Subcutaneous abdominal adipose tissue (tissue), 5 donors: ENCODE results near the gene ADAMTS20.
"Not testable (repeated sequence)": the region's sequence is repeated elsewhere in the genome, so short reads cannot be mapped to it uniquely, and the experiment has no call there.

Experiments used
- H3K27ac ChIP-seq: one replicate; pipeline ENCODE4 v1.7.0; 2013; ENCODE audit warnings: low read depth, mild to moderate bottlenecking, inconsistent platforms, low read length, moderate library complexity
- H3K27me3 ChIP-seq, 5 donors: one replicate each; pipeline ENCODE4 v1.7.0; 2013; ENCODE audit warnings: low read length in 5 of 5, inconsistent platforms in 1 of 5; ENCODE audit not compliant: control insufficient read depth in 5 of 5, insufficient read depth in 4 of 5
- H3K36me3 ChIP-seq, 5 donors: one replicate each; pipeline ENCODE4 v1.7.0; 2013; ENCODE audit warnings: low read length in 5 of 5; ENCODE audit not compliant: control insufficient read depth in 5 of 5, insufficient read depth in 5 of 5
- H3K4me1 ChIP-seq, 5 donors: one replicate each; pipeline ENCODE4 v1.7.0; 2013; ENCODE audit warnings: low read length in 5 of 5, mild to moderate bottlenecking in 3 of 5, moderate library complexity in 1 of 5; ENCODE audit not compliant: control insufficient read depth in 5 of 5, insufficient read depth in 5 of 5
- H3K4me3 ChIP-seq, 5 donors: one replicate each; pipeline ENCODE4 v1.7.0; 2013; ENCODE audit warnings: low read length in 5 of 5, low read depth in 1 of 5
- H3K9ac ChIP-seq, 5 donors: one replicate each; pipeline ENCODE4 v1.7.0; 2013; ENCODE audit warnings: low read length in 5 of 5, mild to moderate bottlenecking in 4 of 5, moderate library complexity in 3 of 5
- H3K9me3 ChIP-seq, 5 donors: one replicate each; pipeline ENCODE4 v1.7.0; 2013; ENCODE audit warnings: low read length in 5 of 5; ENCODE audit not compliant: control insufficient read depth in 5 of 5
- donor health status: healthy.
- donor health status: healthy.
- donor health status: healthy.
- donor health status: healthy.
- donor health status: healthy.

The ADAMTS20 gene

DNA sequence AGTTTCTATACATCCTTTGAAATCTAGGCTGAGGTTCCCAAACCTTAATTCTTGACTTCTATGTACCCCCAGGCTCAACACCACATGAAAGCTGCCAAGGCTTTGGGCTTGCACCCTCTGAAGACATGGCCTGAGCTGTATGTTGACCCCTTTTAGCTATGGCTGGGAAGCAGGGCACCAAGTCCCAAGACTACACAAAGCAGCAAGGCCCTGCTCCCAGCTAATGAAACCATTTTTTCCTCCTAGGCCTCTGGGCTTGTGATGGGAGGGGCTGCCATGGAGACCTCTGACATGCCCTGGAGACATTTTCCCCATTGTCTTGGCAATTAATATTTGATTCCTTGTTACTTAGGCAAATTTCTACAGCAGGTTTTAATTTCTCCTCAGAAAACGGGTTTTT, 207.0 kb downstream of the ADAMTS20 start:
- Histone ChIP-seq H3K9me3 (peaks cover 0 to 9% (median 0%) of the 10 kb centered on the region in 5 donors), H3K36me3 (no peaks in the 10 kb centered on the region), H3K27ac (no peak overlapping the region), H3K27me3 (no peaks in the 10 kb centered on the region), H3K4me1 (no peaks in the 10 kb centered on the region), H3K4me3 (no peak overlapping the region), H3K9ac (no peak overlapping the region)

DNA sequence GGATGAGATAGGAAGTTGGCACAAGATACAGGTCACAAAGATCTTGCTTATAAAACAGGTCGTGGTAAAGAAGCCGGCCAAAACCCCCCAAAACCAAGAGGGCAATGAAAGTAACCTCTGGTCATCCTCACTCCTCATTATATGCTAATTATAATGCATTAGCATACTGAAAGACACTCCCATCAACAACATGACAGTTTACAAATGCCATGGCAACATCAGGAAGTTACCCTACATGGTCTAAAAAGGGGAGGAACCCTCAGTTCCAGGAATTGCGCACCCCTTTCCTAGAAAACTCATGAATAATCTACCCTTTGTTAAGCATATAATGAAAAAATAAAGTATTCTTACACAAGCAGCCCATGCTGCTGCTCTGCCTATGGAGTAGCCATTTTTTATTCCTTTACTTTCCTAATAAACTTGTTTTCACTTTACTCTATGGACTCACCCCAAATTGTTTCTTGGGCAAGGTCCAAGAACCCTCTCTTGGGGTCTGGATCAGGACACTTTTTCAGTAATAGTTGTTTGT, 210.2 kb downstream of the ADAMTS20 start:
- not testable (repeated sequence) for H3K4me1 ChIP-seq, H3K4me3 ChIP-seq, H3K9ac ChIP-seq, H3K27ac ChIP-seq, H3K9me3 ChIP-seq, H3K27me3 ChIP-seq, H3K36me3 ChIP-seq

DNA sequence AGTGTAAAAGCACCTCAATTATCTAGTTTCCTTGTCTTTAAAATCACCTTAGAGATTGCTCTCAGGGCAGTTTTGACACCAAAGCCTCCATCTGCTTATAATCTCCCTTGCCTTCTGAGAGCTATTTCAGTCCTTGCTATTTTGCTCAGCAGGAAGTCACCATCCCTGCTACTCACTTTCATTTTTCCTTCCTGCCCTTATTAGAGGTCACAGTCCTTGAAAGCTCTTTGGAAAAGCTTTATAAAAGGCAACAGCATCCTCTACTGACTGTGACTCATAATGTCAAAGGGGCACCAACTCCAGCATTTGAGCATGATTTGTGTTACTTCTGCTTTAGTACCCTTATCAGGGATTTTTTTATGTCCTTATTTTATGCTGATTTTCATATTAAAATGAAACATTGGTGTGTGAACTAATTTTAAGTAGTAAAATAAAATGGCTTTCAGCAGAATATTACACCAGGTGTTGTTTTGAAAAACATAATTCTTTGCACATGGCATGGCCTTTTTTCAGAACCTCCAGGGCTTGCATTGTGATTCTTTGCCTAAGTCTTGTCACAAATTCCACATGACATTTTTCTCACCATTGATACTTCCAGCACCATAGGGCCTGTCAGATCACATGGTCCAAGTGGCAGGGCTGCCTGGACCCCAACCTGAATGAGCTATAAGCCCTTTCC, 213.0 kb downstream of the ADAMTS20 start:
- no peak overlapping the region for H3K27ac ChIP-seq
- no peak overlapping the region for H3K4me3 ChIP-seq
- no peaks in the 10 kb centered on the region for H3K36me3 ChIP-seq
- no peak overlapping the region for H3K9ac ChIP-seq
- no peaks in the 10 kb centered on the region for H3K27me3 ChIP-seq
- H3K9me3 ChIP-seq: no peaks in the 10 kb centered on the region
- peaks cover 0 to 9% (median 0%) of the 10 kb centered on the region in 5 donors for H3K4me1 ChIP-seq

DNA sequence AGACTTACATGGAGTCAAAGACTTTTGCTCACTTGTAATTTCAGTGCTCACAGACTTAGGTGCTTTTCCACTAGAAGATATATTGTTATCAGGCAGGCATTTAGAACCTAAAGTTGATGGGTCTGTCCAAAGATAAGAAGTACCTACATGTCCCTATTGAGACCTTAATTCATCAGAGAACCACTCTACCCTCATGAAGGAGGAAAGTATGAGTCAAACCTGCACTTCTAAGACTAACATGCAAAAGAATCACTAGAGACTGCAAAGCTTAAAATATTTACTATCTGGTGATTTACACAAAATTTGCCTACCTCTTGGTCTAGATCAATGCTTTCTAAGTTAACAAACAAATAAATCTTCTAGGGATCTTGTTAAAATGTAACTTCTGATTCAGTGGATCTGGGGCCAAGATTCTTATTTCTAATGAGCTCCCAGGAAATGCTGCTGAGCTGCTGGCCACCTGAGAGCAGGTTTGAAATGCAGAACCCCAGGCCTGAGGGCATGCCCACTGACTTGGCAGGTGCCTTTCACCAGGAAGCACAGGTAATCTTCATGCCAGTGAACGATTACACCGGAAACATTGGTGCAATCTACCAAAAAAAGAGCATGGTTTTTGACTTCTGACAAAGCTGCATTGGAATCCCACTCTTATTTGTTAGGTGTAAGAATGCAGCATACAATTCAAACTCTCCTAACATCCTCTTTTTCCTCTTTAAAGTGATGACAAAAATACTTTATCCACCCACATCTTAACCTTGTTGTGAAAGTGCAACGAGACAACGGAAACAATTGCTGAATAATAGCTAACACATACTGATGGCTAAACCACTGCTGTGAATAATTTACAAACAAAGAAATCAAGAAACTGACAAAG, 214.2 kb downstream of the ADAMTS20 start:
- Histone ChIP-seq H3K4me1 (peaks cover 0 to 9% (median 0%) of the 10 kb centered on the region in 5 donors), H3K36me3 (no peaks in the 10 kb centered on the region), H3K27ac (no peak overlapping the region)

DNA sequence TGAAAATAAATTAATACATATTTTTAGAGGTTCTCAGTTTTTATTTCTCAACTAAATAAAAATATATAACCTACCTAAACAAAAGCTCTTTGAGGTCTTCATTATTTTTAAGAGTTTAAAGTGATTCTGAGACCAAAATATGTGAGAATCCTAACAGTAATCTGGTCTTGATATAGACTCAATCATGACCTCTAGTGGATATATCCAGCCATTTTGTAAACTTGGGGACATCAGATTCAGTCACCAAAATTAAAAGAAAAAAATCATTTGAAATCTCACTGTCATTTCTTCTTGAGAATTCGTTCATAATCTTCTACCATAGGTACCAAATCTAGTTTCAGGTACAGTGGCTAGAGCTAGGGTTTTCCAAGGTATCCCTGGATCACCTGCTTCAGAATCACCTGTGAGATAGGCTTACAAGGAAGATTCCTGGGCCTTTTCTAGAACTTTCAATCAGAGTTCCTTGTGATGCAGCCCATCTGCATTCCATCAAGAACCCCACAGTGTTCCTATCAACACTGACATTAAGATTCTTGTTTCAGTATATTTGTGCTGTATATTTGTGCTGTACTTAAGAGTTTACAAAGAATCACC, 214.9 kb downstream of the ADAMTS20 start:
- Histone ChIP-seq H3K4me3 (no peak overlapping the region), H3K9ac (no peak overlapping the region), H3K27me3 (no peaks in the 10 kb centered on the region), H3K27ac (no peak overlapping the region), H3K4me1 (peaks cover 0 to 9% (median 0%) of the 10 kb centered on the region in 5 donors), H3K36me3 (no peaks in the 10 kb centered on the region), H3K9me3 (no peaks in the 10 kb centered on the region)

More for the DNA sequence above, 214.2 kb downstream of the ADAMTS20 start:
- no peaks in the 10 kb centered on the region for H3K27me3 ChIP-seq
- H3K4me3 ChIP-seq: no peak overlapping the region
- no peaks in the 10 kb centered on the region for H3K9me3 ChIP-seq
- no peak overlapping the region for H3K9ac ChIP-seq

DNA sequence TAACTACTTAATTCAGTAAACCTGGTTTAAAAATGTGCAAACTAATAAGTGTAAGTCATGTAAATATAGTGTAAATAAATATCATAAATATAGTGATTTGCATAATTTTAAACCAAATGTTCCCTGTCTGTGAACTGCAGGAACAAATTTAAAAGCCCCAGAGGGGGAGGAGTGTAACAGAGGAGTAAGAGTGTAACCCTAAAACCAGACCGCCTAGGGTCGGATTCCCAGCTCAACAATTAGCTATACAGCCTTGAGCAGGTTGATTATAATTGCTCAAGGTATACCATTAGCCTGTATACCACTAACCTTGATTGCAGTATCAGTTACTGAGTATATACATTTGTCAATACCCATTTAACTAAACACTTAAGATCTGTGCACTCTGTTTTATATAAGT, 218.4 kb downstream of the ADAMTS20 start:
- H3K27me3 ChIP-seq: no peaks in the 10 kb centered on the region
- H3K36me3 ChIP-seq: no peaks in the 10 kb centered on the region
- H3K4me3 ChIP-seq: no peak overlapping the region
- no peaks in the 10 kb centered on the region for H3K9me3 ChIP-seq
- no peak overlapping the region for H3K27ac ChIP-seq
- no peak overlapping the region for H3K9ac ChIP-seq
- H3K4me1 ChIP-seq: peaks cover 0 to 6% (median 0%) of the 10 kb centered on the region in 5 donors

DNA sequence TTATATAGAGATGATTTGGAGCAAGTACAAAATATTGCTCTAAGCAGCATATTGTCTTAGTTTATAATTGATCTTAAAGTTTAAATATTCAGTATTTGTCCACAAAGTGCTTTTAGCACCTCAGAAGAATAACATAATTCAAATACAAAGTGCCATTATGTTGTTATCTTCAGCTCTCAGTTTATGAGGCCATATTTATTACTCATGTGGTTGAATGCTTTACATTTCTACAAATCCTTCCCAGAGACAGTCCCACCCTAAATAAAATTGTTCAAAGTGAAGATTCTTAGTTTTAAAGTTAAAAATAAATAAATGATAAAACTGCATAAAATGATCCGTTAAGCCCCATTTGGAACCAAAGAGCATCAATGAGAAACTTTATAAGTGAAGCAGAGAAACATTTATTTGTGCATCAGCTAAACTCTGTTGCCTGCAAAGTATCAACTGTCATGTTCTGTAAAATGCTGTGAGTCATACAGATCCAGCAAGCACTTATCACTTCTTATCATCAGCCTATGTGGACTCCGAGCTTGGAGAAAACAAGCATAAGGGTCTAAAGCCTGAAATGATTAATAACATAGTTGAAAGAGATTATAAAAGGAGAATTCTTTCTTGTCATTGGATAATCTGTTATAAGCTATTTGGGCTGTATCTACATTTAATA, 218.9 kb downstream of the ADAMTS20 start:
- no peak overlapping the region for H3K9ac ChIP-seq
- no peak overlapping the region for H3K4me3 ChIP-seq
- peaks cover 0 to under 1% (median 0%) of the 10 kb centered on the region in 5 donors for H3K4me1 ChIP-seq
- H3K27me3 ChIP-seq: no peaks in the 10 kb centered on the region
- no peaks in the 10 kb centered on the region for H3K9me3 ChIP-seq
- H3K36me3 ChIP-seq: no peaks in the 10 kb centered on the region
- H3K27ac ChIP-seq: no peak overlapping the region

DNA sequence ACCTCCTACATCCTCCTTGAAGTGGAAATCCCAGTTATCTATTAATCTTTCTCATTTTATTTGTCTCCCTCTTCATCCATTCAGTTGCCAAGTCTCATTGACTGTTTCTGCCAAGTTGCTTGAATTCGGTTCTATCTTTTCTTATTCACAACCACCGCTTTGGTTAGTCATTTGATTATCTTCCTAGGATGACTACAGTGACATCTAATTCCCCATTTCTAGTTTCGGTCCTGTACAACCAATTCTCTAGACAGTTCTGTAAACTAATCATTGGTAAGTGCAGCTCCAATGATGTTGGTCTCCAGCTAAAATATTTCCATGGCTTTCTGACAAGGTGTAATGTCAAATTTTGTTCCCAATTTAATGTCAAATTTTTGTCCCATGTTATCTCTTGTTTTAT, 220.1 kb downstream of the ADAMTS20 start:
- Histone ChIP-seq H3K4me1 (no peaks in the 10 kb centered on the region), H3K27me3 (no peaks in the 10 kb centered on the region), H3K9me3 (no peaks in the 10 kb centered on the region), H3K36me3 (no peaks in the 10 kb centered on the region), H3K4me3 (no peak overlapping the region), H3K9ac (no peak overlapping the region), H3K27ac (no peak overlapping the region)

DNA sequence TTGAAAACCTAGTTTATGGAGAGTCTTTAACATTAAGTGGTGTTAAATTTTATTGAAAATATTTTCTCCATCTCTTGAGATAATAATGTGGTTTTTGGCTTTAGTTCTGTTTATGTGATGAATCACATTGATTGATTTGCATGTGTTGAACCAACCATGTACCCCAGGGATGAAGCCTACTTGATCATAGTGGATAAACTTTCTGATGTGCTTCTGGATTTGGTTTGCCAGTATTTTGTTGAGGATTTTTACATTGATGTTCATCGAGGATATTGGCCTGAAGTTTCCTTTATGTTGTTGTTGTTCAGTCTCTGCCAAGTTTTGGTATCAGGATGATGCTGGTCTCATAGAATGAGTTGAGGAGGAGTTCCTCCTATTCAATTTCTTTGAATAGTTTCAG, 222.6 kb downstream of the ADAMTS20 start:
- Histone ChIP-seq H3K27ac (no peak overlapping the region), H3K4me3 (no peak overlapping the region), H3K4me1 (no peaks in the 10 kb centered on the region), H3K27me3 (no peaks in the 10 kb centered on the region), H3K36me3 (no peaks in the 10 kb centered on the region), H3K9me3 (no peaks in the 10 kb centered on the region), H3K9ac (no peak overlapping the region)
